ENCODE data around the gene MTMR12.
"Not testable (repeated sequence)": the region's sequence is repeated elsewhere in the genome, so short reads cannot be mapped to it uniquely, and the experiment has no call there.

GRCh38 chr5:32314152-32314488 is 1.4 kb upstream of the MTMR12 start:
- not testable (repeated sequence) for TF ChIP-seq MAZ (IDR thresholded peaks at IDR 0.05; ENCODE audit: borderline replicate concordance, low read depth, low read length); CTCF (conservative IDR thresholded peaks at IDR 0.05; ENCODE audit: low read depth, low read length); POLR2A (IDR thresholded peaks at IDR 0.05; ENCODE audit: low read depth, low read length); RFX5 (IDR thresholded peaks at IDR 0.05; ENCODE audit: low read depth, low read length); MAFK (IDR thresholded peaks at IDR 0.05; ENCODE audit: low read depth, low read length); FOS (IDR thresholded peaks at IDR 0.05; ENCODE audit: low read depth, low read length); ELK1 (IDR thresholded peaks at IDR 0.05; ENCODE audit: borderline replicate concordance, low read depth, low read length); SMC3 (IDR thresholded peaks at IDR 0.05; ENCODE audit: low read depth, low read length)

Measured in IMR-90 (cell line).